Measurements from ENCODE around the gene IL26.

IL26 gene

GRCh38 chr12:68154779-68155178, 70.8 kb downstream of the IL26 start:
- TF ChIP-seq JUND (IDR thresholded peaks at IDR 0.05; ENCODE audit: low read depth), result no peak
- in situ Hi-C loops (cut with HindIII; ENCODE audit: low pct_unique_long_range_greater_than_20kb, low sequenced_read_pairs), result no loop called here
- no peak for DNase-seq (ENCODE audit: low read depth in 1 of 2, low spot score in 1 of 2)
